ENCODE measurements around the gene ASCC2.

DNA sequence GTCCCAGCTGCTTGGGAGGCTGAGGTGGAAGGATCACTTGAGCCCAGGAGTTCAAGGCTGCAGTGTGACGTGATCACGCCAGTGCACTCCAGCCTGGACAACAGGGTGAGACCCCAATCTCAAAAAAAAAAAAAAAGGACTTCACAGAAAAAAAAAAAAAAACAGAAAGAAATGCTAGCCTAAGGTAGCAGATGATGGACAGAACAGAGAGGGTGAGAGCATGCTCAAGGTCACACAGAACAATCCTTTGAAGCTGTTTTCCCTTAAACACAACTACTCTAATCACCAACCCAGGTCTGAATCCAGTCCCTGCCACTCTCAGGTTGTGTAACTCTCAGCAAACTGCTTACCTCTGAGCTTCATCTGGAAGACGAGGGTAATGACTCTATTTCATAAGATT is 81.0 kb downstream of the ASCC2 start:
- TF ChIP-seq CTCF (IDR thresholded peaks at IDR 0.05) (no peak), POLR2A (IDR thresholded peaks at IDR 0.05) (no peak), EP300 (IDR thresholded peaks at IDR 0.05) (no peak), POLR2AphosphoS5 (IDR thresholded peaks at IDR 0.05) (no peak)
